PC-9 (cell line): Measurements from ENCODE around the gene CWC15. TPM values are rescaled to one million over a fixed set of nuclear protein-coding genes. Genes with fewer than 3 reads are reported as not detected.
"Not testable (repeated sequence)": the region's sequence is repeated elsewhere in the genome, so short reads cannot be mapped to it uniquely, and the experiment has no call there.

Source experiments
- Bru-seq: library from RNA; stranded (reverse); fragments of 400-500 nt; gene quantifications from one replicate; lab custom pipeline; 2021; lab: Mats Ljungman, UMichigan
- BruChase-seq, 2 experiments: library from RNA; stranded (reverse); fragments of 400-500 nt; gene quantifications; one replicate each; lab custom pipeline; 2021; lab: Mats Ljungman, UMichigan
- BruUV-seq: library from RNA; stranded (reverse); fragments of 400-500 nt; replicated peaks from 2 replicates; lab custom pipeline; 2021; lab: Mats Ljungman, UMichigan
- CTCF ChIA-PET: fragments of 300-600 bp; sonication (Branson Sonifier 250); formaldehyde crosslinking; loops from one replicate; lab custom pipeline; 2022; ENCODE audit warnings: antibody characterized with exemption; lab: Charles Lee
- POLR2A ChIA-PET: fragments of 300-600 bp; sonication (Branson Sonifier 250); formaldehyde crosslinking; loops from one replicate; lab custom pipeline; 2022; ENCODE audit warnings: antibody characterized with exemption; ENCODE audit not compliant: unreplicated experiment; lab: Charles Lee
- DNase-seq, 2 experiments: peaks; one replicate each; pipeline versions ENCODE4 v3.0.0 to v3.0.0-alpha.2; 2015 to 2022; ENCODE audit warnings: mixed read lengths in 1 of 2
- H2AFZ ChIP-seq: fragments of 200-600 bp; sonication (generic); 2 replicates; pipeline ENCODE4 v1.8.1; 2017; ENCODE audit warnings: antibody characterized with exemption
- H3F3A ChIP-seq: fragments of 200-600 bp; sonication (generic); 2 replicates; pipeline ENCODE4 v1.8.1; 2017; ENCODE audit warnings: antibody characterized with exemption, mild to moderate bottlenecking, low read depth; ENCODE audit not compliant: insufficient read depth
- H3K27ac ChIP-seq: fragments of 200-600 bp; sonication (generic); 2 replicates; pipeline ENCODE4 v1.6.1; 2016; ENCODE audit warnings: mixed run types
- H3K27me3 ChIP-seq: fragments of 200-600 bp; sonication (generic); 2 replicates; pipeline ENCODE4 v1.6.1; 2016; ENCODE audit warnings: low read depth, mixed run types; ENCODE audit not compliant: insufficient read depth
- H3K36me3 ChIP-seq: fragments of 200-600 bp; sonication (generic); 2 replicates; pipeline ENCODE4 v1.6.1; 2016; ENCODE audit warnings: low read depth, mixed run types
- H3K4me1 ChIP-seq: fragments of 200-600 bp; sonication (generic); replicated peaks from 2 replicates; pipeline ENCODE4 v1.6.1; 2016; ENCODE audit warnings: mixed run types; ENCODE audit not compliant: insufficient read depth
- H3K4me2 ChIP-seq: fragments of 200-600 bp; sonication (generic); 2 replicates; pipeline ENCODE4 v1.6.1; 2017; ENCODE audit warnings: mixed run types
- H3K4me3 ChIP-seq: fragments of 200-600 bp; sonication (generic); 2 replicates; pipeline ENCODE4 v1.6.1; 2016; ENCODE audit warnings: mixed run types
- H3K79me2 ChIP-seq: fragments of 200-600 bp; sonication (generic); 2 replicates; pipeline ENCODE4 v1.6.1; 2017; ENCODE audit warnings: low read depth, mixed run types
- H3K9me2 ChIP-seq: fragments of 200-600 bp; sonication (generic); 2 replicates; pipeline ENCODE4 v1.8.1; 2017; ENCODE audit warnings: mild to moderate bottlenecking; ENCODE audit not compliant: insufficient read depth
- H3K9me3 ChIP-seq: fragments of 200-600 bp; sonication (generic); 2 replicates; pipeline ENCODE4 v1.8.1; 2016; ENCODE audit warnings: low read depth; ENCODE audit not compliant: insufficient read depth
- H4K20me1 ChIP-seq: fragments of 200-600 bp; sonication (generic); 2 replicates; pipeline ENCODE4 v1.8.1; 2017; ENCODE audit not compliant: insufficient read depth
- EZH2 ChIP-seq: fragments of 200-600 bp; sonication (generic); IDR thresholded peaks from 2 replicates; pipeline ENCODE4 v1.8.0; 2017; ENCODE audit warnings: antibody characterized with exemption, low read depth
- intact Hi-C: fragments of 100-400 bp; cut with micrococcal nuclease; formaldehyde crosslinking; loops from one replicate; pipeline ENCODE4 v1.10.0; 2022; ENCODE audit not compliant: unreplicated experiment
- long read RNA-seq: library from polyadenylated mRNA; stranded (forward); transcript quantifications from one replicate; pipeline ENCODE4 v2.0.0, GENCODE V29; 2022
- total RNA-seq: library from RNA; stranded (reverse); gene quantifications from 2 replicates; pipeline ENCODE4 v1.2.3, GENCODE V29; 2021
- TF ChIP-seq, protein P1 (sequence below): fragments of 200-600 bp; sonication (generic); conservative IDR thresholded peaks from 2 replicates; pipeline ENCODE4 v1.6.1; 2017; ENCODE audit warnings: mixed run types, antibody characterized with exemption, mild to moderate bottlenecking, moderate library complexity

The CWC15 gene
- total RNA-seq (50.9 and 54.2 TPM in 2 replicates), Bru-seq, nascent RNA (percentile 88 among the genes with signal in this experiment), BruChase-seq, experiment 1, labeled RNA remaining after a 2-hour chase (percentile 77 among the genes with signal in this experiment), BruChase-seq, experiment 2, labeled RNA remaining after a 6-hour chase (percentile 86 among the genes with signal in this experiment)
- long read RNA-seq, transcript CWC15-201 (7 exons, 1,576 nt), result major isoform, 109 of 119 reads
- long read RNA-seq, partial matches to known transcripts, result 1 of 119 reads
- long read RNA-seq, other reads (novel, unspliced or antisense), result 8 of 119 reads

DNA sequence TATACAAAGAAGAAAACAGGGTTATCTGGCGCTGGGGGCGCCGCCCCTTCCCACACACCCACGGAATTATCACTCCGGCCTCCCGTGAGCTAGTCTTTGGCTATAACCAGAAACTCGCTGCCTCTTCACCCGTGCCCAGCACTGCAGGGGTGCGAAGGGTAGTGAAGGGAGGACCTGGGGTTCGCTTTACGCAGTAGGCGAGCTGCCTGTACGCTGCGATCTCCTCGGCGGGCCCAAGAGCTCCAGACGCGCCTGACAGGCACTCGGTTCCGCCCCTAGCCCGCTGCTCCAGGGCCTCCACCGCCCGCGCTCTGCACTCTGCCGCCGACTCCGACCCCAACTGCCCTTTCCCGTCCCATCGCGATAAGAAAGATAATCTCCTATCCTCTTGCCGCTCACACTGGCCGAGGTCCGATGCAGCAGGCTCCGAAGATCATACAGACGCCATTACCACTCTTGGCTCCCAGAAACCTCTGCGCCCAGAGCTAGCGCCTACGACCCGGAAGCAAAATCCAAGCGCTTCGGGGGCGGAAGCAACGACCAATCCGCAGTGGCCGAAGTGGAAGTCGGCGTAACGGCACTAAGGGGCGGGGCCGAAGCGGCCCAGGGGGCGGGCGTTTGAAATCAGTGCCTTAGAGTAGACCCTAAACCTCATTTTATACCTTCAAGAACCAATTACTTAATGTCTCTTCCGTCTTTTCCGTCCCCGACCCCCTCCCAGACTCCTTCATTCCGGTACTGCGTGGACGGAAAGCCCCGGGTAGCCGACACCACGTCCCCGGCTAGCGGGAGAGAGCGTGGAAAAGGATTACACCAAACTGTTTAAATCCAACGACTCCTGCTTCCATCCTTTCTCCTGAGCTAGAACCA is at the start of gene CWC15, which contains the start of gene KDM4D:
CWC15 (minus strand) TSS at position 458 of the 870 bp plus-strand sequence. CDS start 1,371 bp downstream, outside the sequence.
KDM4D (plus strand) TSS at position 611 of the 870 bp plus-strand sequence. CDS start 23,664 bp downstream, outside the sequence.
- POLR2A ChIA-PET, result interaction anchor here (0.6 to 1.4 kb wide), 7 partner anchors 47 to 820 kb away, joined by 3 to 5 read pairs (median 3); partner anchors contain the start of gene SRSF8
- Histone ChIP-seq H3K9me2 (no peaks in the 10 kb centered on the region), H3K4me1 (peaks cover 11% of the 10 kb centered on the region), H4K20me1 (no peaks in the 10 kb centered on the region; the same call in 1 of the 2 replicates), H3K9me3 (no peaks in the 10 kb centered on the region), H3K27me3 (no peaks in the 10 kb centered on the region), H3K36me3 (peaks cover 32% of the 10 kb centered on the region), H3K4me3 (peak within 1 kb of the TSS; percentile 76), H3K4me2 (peak within 1 kb of the TSS; percentile 98), H3K27ac (peak within 1 kb of the TSS; percentile 44), H3K79me2 (peaks cover 23% of the 10 kb centered on the region), H3F3A (peaks cover 11% of the 10 kb centered on the region), H2AFZ (peak within 1 kb of the TSS; percentile 95)
- intact Hi-C loops, result loop anchor here (1.0 to 10.0 kb wide), 4 partner anchors 94 to 209 kb away; partner anchors contain the start of genes AMOTL1 and SRSF8
- peak; percentile 88 to 91 for DNase-seq
- CTCF ChIA-PET, result interaction anchor here (0.5 to 0.7 kb wide), 3 partner anchors 178 to 924 kb away, joined by 3 to 5 read pairs (median 3); no protein-coding TSS in a partner anchor
- TF ChIP-seq, protein P1, sequence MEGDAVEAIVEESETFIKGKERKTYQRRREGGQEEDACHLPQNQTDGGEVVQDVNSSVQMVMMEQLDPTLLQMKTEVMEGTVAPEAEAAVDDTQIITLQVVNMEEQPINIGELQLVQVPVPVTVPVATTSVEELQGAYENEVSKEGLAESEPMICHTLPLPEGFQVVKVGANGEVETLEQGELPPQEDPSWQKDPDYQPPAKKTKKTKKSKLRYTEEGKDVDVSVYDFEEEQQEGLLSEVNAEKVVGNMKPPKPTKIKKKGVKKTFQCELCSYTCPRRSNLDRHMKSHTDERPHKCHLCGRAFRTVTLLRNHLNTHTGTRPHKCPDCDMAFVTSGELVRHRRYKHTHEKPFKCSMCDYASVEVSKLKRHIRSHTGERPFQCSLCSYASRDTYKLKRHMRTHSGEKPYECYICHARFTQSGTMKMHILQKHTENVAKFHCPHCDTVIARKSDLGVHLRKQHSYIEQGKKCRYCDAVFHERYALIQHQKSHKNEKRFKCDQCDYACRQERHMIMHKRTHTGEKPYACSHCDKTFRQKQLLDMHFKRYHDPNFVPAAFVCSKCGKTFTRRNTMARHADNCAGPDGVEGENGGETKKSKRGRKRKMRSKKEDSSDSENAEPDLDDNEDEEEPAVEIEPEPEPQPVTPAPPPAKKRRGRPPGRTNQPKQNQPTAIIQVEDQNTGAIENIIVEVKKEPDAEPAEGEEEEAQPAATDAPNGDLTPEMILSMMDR, result no peak
- TF ChIP-seq EZH2, result no peak
- no TSS peak for BruUV-seq

DNA sequence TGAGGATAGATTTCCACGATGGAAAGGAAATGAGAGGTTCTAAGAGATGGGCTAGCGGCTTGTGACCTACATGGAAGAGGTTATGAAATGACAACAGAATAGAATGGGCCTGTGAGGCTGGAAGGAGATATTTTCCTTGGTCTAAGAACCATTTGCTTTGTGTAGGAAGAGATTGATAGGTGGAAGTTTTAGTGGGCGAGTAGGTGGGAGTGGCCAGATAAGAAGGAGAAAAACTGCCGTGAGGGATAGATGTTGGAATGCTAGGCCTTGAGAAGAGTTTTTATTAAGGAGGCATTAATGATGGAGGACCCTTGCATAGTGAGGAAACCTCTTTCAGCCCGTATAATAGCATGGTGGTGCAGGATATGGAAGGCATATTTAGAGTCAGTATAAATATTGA is 48.1 kb upstream of the CWC15 start:
- H3K4me2 ChIP-seq, DNase-seq, H3K4me3 ChIP-seq, POLR2A ChIA-PET, H3K4me1 ChIP-seq, H4K20me1 ChIP-seq, H3K36me3 ChIP-seq, H3K79me2 ChIP-seq, BruUV-seq, intact Hi-C loops, CTCF ChIA-PET, H3F3A ChIP-seq, H3K9me2 ChIP-seq, H3K27ac ChIP-seq, H2AFZ ChIP-seq, H3K27me3 ChIP-seq, H3K9me3 ChIP-seq: not testable (repeated sequence)

DNA sequence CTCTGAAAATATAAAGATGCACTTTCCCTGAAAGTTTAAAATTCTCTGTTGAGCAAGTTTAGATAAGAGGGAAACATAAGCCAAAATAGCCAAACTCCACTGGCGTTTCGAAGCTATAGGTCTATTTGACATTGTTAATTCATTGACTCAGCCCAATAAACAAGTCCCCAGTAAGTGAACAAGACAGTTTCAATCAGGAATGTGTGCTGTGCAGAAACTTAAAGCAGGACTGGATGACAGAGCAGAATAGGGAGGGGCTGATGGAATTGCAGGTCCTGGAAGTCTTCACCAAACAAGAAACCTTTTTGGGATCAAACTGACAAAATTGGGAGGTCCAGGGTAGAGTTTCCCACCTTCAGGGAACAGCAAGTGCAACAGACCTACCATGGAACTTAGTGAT is 42.8 kb upstream of the CWC15 start:
- no TSS peak for BruUV-seq
- TF ChIP-seq, protein P1, result no peak
- TF ChIP-seq EZH2, result no peak
- intact Hi-C loops, result no loop called here
- CTCF ChIA-PET, result no interaction called here
- H3F3A ChIP-seq, result no peaks in the 10 kb centered on the region; the same call in 1 of the 2 replicates
- no peak overlapping the region for H3K27ac ChIP-seq
- H3K9me2 ChIP-seq, result no peaks in the 10 kb centered on the region
- DNase-seq, result no peak
- no peak overlapping the region for H3K4me3 ChIP-seq
- H3K27me3 ChIP-seq, result no peaks in the 10 kb centered on the region
- H3K4me2 ChIP-seq, result peak overlapping the region; percentile 31; the same call in 1 of the 2 replicates
- POLR2A ChIA-PET, result interaction anchor here (0.5 kb wide), 1 partner anchor 55 kb away, joined by 3 read pairs; no protein-coding TSS in a partner anchor
- no peaks in the 10 kb centered on the region for H3K79me2 ChIP-seq
- H2AFZ ChIP-seq, result peak overlapping the region; percentile 59
- no peaks in the 10 kb centered on the region for H3K36me3 ChIP-seq
- H3K9me3 ChIP-seq, result no peaks in the 10 kb centered on the region
- no peaks in the 10 kb centered on the region for H3K4me1 ChIP-seq
- no peaks in the 10 kb centered on the region for H4K20me1 ChIP-seq
